HK-2 (cell line): ENCODE measurements around the gene INPP5A.
"Not testable (repeated sequence)": the region's sequence is repeated elsewhere in the genome, so short reads cannot be mapped to it uniquely, and the experiment has no call there.

Experiments
- DNase-seq: peaks from one replicate; pipeline ENCODE4 v3.0.0-alpha.2; 2018; ENCODE audit not compliant: unreplicated experiment

Gene INPP5A

DNA sequence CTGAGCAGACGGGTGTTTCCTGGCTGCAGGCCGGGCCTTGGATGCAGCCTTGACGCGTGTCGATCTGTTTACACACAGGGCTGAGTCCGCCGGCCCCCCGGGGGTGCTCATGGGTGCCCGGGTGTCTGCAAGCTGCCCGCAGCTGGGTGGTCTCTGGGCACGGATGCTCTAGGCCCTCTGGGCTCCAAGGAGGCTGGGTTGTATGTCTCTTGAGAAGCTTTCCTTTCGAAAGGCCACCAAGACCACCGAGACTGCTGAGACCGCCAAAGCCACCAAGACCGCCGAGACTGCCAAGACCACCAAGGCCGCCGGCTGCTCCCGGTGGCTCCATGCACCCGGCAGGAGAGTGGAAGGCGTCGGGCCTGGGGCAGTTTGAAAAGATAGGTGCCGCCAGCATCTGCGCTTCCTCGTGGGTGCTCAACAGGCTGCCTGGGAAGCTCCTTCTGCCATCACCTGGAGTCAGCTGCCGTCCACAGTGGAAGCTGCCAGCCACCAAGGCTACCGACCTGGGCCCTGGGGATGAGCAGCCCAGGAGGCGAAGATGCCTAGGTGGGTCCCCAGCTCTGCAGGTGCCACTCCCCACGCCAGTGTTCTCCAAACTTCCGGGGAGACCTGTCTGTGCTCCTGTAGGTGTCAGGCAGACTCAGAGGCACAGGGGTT, 121.1 kb downstream of the INPP5A start:
- DNase-seq = no peak

DNA sequence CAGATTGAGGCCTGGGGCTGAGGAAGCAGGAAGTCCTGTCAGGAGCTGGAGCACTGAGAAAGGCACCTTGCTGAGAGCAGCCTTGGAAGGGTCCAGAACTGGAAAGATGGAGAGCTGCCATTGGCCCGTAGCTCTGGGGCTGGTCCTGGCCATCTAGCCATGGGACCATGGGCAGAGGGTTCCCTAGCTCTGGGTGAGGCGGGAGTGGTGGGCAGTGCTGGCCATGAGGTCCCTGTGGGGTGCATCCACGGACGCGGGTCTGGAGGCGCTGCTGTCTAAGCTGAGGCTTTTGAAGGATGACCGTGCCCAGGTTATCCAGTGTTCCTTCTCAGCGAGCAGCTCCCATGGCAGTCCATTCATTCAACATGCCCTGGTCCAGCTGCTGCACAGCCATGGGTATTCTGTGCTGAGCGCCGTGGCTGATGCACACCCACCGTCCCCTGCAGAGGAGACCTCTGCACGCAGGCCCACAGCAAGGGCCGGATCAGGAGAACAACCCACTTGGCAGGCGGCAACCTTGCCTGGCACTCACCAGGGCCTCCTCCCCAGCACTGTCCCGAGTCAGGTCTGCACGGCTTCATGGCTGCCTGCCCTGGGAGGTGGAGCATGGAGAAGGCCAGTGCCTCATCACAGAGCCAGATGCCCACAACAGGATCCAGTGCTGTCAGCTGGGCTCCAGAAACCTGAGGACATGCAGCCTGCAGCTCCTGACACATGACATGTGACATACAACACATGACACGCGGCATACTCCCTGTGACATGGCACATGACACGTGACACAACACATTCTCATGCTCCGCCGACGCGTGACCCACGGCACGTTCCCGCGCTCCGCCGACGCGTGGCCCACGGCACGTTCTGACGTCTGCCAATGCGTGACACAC, 121.9 kb downstream of the INPP5A start:
- DNase-seq = no peak

DNA sequence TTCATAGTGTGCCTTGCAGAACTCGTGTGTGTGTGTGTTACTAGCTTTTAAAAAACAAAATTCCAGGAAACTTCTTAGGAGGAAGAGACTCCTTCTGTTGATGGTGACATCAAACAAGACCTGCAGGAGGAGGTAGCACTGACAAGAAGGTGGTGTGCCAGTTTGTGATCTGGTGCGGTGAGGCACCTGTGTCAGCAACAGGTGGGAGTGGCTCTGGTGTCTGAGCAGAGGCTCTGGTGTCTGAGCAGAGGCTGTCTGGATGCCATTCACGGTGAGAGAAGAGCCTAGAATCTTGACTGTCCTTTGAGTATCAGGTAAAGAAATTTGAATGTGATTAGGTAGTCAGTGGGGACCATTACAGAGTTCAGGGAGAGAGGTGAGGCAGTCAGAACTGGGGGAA, 122.8 kb downstream of the INPP5A start:
- no peak for DNase-seq

DNA sequence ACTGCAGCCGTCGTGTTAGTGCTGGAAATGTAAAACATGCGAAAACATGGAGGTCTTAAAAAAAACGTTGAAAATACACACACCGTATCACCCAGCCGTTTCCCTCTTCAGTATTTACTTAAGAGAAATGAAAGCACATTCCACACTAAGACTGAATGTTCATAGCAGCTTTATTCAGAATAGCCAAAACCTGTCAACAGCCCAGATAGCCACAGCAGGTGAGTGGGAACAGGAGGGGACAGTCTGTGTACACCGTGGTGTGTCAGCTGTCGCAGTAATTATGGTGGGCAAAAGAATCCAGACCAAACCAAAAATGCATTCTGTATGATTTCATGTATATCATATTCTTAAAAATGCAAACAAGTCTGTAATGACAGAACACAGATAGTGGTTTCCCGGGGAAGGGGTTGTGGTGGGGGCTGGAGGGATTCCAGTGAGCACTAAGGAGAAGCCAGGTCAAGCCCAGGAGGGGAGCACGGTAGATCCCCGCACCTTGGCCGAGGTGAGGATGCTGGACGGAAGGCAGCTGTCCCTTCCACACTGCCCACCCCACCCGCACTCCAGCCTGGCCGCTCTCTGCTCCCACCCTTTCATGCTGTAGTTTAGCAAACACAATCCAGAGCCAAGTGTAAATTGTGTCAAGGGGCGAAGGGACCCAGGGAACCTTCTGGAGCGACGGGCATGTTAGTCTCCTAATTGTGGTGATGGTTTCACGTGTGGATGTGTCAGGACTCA, 124.8 kb downstream of the INPP5A start:
- DNase-seq = no peak

DNA sequence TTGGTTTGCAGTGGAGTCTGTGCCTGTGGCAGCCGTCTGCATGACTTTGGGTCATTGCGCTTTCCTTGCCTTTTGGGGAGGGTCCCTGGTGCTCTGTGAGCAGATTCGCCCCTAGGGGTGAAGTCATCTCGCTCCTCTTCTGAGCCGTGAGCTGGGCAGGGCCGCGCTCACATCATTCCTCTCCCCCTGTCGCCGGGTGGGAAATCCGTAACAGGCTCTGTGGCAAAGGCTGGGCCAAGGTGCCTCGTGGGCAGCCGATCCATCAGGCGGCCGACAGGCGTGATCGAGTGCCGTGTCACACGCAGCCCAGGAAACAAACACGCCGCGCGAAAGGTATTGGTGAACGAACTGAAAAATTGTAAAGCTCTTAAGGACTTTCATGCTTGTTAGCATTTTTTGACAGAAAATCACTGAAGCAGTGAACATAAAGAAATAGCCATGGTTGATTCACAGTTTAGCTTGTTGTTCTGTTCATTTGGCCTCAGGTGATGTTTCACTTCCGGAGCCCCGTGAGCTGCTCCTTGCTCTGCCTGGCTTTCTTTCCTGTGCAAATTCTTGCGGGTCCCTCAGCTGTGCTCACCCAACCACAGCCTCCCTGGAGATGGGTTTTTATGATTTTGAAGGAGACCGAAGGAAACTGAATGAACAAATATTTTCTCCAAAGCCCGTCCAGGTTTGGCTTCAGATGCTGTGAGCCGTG, 126.2 kb downstream of the INPP5A start:
- no peak for DNase-seq

DNA sequence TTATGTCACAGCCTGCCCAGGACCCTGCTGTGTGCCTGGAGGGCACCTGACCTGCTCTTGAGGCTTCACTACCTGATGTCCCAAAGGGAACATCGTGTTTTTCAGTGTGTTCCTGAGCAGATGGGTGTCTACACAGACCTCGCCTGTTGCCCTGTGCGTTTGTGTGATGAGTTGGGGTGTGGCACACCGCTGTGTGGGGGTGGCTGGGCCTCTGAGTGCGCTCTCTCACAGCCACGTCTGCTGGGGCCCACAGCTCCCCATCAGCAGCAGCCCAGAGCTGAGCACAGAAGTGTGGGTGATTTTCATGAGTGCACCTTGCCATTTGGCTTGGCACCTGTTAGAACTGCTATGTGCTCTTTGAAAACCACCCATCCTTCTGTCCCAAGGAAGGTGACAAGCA, 126.8 kb downstream of the INPP5A start:
- DNase-seq = no peak

DNA sequence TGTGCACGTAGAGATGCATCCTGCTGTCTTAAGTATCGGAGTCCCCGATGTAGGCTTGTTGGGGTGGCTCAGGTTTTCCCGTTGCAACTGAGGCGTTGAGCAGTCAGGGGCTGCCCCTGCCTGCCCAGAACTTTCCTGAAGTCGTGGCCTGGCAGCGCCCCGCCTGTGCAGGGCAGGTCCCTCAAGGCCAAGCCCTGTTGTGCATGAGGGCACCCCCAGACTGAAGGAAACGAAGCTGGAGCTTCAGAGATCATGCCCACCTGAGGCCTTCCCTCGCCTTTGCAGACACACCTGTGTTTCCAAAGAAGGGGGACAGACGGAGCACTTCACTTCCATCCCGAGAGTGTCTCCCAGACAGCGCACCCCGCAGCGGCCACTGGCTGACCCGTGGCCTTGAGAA, 127.3 kb downstream of the INPP5A start:
- no peak for DNase-seq

DNA sequence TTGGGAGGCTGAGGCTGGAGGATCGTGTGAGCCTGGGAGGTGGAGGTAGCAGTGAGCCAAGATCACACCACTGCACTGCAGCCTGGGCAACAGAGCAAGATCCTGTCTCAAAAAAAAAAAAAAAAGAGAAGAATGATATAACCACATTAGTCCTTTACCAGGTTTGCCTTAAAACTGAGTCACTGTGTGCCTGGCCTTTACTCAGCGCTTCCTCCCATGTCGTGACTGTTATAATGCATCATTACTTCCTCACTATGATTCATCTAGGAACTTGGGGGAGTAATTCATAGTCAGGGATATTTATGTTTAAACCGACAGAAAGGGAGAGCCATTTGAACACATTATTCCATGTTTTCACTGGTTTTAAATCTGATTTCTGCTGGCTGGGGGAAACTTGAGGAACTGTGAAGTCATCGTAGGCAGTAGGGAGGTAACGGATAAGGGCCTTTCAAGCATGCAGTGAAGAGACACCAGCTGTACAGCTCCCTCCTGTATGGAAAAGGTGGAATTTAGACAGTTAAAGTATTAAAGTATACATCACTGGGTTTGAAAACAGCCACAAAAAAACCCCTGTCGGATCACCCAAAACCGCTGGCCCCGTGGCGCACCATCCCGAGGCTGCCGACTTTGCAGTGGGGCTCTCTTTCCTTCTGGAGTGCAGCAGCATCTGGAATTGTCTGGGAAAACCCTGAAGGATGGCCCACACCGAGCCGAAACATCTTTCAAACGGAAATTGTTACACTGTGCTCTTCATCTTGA, 128.5 kb downstream of the INPP5A start:
- DNase-seq = peak; percentile 68

DNA sequence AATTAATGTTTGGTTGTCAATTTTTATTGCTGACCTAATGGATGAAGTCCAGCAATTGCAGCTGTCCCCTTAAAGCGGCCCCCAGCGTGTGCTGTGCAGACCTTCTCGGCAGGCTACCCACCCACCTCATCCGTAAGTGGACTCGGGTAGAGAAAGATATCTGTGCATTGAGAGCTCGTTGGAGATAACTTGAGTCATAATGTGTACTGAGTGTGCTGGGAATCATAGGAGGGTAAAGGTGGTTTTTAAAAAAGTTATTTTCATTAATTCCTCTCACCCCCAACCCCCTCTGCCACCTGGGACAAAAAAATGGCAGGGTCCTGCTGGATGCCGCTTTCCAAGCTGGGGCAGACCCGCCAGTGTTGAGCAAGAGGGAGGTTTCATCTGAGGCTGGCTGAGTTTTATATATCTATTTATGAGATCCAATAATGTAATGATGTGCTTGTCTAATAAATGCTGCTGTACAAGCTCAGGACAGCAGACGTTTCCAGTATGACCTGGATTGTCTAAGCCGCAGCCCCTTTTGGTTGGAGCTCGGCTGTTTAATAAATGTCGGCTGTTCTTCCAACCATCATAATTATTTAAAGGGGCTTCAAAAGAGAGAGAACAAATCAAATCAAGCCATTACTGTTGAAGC, 129.2 kb downstream of the INPP5A start:
- DNase-seq = no peak

DNA sequence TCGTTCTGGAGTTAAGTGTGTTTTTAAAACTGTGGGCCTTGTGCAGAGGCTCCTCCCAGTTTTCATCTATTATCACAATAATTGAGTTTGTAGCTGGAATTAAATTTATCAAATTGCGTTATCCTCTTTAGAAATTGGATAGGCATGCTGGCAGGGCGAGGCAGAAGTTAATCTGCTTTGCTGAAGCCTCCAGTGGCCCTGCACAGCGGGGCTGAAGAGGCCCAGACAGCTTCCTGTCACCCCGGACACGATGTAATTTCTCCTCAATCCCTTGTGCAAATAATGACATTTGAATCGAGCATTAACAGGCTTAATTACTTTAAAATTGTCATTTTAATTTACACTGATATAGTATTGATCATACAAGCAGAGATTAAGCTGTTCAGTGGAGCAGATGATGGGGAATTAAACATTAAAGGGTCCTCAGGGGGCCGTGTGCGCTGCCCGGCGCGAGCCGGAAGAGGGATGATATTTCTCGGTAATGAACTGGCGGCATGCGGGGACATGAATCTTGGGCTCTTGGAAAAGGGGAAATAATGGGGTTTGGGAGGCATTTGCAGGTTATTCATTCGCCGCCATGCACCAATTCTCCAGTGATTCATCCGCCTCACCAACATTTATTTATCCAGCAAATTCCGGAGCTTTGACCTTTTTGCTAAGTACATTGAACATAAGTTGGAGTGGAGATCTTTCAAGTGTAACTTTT, 129.9 kb downstream of the INPP5A start:
- peak; percentile 60 for DNase-seq

DNA sequence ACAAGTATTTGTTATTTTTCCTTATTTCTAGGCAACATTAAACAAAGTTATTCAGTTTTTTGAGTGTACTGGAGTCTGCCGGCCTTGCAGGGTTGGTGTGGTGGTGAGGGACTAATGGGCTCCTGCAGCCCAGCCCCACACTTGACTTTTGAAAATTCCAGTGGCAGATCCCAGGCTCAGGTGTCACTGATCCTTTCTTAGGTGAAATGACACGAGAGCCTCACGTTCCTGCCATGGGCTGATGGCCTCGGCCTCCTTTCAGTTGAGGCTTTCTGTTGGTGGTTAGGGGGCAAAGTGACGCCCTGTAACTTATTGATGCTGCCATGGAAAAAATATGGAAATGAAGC, 130.4 kb downstream of the INPP5A start:
- DNase-seq = peak; percentile 45

DNA sequence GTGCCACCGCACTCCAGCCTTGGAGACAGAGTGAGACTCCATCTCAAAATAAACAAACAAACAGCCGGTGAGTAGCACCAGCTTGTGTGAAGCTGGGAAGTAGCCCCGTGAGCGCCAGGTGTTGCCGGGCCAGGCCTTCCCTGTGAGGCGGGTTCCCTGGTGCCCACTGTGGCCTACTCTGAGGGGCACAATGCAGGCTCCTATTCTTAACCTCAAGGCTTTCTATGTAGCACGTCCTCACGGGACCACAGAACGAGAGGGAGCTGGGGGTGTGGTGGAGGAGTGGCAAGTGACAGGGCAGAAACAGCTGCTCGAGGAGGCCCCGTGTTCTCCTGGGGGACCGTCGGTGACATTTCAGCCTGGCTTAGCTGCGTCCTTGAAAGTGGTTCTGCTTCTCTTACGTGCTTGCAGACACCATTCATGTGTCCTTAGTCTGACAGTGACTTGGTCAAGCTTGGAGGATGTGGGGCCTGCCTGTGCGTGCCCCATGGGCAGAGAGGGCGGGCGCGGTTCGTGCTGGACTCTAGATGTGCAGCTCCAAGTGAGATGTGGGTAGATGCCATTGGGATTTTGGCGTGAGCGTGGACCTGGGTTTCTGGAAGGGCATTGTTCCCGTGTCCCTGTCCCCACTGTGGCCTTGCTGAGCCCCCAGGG, 131.7 kb downstream of the INPP5A start:
- no peak for DNase-seq

DNA sequence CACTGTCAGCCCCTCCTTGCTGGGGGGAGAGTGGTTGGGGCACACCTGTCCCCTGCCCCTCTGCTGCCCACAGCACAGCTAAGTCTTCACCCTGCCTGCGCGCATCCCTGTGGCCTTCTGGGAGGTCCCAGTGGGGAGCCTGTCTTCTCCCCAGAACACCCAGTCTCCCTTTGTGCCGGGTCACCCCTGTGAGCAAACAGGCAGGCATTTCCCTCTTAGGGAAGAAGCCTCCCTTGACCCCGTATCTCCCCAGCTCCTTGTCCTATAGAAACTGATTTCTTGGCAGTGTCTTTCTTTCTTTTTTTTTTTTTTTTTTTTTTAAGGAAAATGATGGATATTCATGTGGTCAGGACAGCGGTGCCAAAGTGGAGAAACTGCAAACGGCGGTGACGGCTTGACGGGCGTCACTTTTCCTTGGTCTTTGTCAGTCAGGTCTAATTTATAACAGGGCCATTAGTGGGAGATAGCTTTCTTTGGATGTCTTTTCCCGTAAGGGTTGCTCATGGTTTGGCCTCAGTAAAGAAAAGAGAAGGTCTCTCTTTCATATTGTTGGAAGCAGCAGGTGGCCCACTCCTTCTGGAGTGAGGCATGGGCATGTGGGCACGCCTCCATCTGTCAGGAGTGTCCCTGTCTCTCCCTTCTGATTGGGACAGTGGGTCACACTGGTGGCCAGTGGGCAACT, 133.1 kb downstream of the INPP5A start:
- DNase-seq = no peak

DNA sequence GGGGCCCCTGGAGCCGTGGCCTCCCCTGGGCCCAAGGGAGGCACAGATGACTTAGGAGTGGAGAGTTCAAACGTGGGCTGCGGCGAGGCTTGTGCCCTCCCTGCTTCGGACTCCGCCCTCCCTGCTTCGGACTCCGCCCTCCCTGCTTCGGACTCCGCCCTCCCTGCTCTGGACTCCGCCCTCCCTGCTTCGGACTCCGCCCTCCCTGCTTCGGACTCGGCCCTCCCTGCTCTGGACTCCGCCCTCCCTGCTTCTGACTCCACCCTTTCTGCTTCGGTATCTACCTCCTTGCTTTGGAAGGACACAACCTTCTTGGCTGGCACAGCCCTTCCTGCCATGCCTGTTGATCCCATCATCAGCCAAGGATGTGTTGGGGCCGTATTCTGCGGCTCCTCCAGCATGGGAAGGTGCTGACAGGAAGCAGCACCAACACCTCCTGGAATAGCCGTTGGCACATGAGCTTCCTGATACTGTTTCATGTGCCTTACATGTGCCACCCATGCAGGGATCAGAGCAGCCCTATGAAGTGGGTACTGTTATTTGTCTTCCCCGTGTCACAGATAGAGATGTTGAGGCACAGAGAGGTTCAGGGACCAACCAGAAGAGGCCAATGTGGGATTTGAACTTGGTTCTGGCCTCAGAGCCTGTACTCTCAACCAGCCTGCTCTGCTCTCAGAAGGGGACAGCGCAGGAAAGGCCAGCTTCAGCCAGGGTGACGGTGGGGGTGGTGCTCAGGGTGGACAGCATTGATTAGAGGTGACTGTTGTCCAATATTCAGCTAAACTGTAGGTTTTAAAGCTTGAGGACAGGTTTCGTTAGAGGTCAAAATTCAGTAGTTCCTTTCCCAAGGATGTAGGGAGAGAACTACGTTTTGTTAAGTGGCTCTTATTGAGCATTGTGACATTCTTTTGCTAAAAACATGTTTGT, 133.9 kb downstream of the INPP5A start:
- no peak for DNase-seq

DNA sequence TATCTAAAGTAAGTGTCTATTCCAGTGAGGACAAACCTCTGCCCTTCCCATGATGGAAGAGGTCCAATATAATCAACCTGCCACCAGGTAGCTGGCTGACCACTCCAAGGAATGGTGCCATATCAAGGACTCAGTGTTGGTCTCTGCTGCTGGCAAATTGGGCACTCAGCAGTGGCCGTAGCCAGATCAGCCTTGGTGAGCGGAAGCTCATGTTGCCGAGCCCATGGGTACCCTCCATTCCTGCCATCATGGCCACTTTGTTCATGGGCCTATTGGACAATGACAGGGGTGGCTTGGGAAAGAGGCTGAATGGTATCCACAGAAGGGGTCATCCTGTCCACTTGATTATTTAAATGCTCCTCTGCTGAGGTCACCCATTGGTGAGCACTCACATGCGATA, 136.2 kb downstream of the INPP5A start:
- DNase-seq = not testable (repeated sequence)

DNA sequence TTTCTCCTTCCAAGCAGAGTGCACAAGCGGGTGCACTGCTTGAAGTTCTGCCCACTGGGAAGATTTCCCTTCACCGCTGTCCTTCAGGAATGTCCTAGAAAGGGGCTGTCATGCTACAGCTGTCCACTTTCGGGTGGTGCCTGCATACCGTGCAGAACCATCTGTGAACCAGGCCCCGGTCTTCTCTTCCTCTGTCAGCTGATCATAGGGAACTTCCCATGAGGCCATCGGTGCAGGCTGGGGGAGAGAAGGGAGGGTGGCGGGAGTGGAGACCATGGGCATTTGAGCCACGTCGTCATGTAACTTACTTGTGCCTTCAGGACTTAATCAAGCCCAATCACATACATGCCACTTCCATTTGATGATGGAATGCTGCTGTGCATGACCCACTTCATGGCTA, 136.7 kb downstream of the INPP5A start:
- no peak for DNase-seq

DNA sequence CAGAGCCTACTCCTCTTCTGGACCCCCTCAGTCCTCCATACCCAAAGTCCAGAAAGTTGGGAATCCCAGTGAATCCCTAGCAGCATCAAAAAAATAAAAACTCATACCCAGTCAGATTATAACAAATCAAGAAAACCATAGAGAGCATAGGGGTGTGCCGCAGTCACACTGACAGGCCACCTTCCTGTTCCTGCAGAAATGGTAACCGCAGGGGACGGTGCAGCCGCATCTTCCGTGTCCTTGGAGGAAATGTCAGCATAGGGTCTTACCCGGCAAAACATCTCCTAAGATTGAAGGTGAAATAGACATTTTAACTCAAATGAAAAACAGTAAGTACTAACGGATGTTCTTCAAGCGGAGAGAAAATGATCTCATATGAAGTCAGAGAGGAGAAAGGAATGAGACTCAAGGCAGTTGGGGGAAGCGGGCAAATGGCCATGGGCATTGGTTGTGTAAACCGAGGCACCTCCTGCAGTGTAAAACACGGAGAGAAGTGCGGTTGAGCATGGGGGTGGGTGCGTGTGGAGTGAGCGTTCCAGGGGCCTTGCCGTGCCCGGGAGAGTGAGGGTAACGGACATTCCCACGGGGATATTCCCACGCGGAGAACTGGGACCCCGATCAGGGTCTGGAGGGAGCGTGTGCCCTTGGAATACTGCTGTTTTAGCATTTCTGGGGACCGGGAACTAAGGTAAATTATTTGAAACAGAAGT, 137.6 kb downstream of the INPP5A start:
- no peak for DNase-seq
